PC-3 (cell line): ENCODE measurements around the gene ZFYVE9.

Experiments
- EZH2 ChIP-seq: fragments of 300-600 bp; sonication (generic); IDR thresholded peaks from one replicate; pipeline ENCODE4 v1.6.1; 2017; ENCODE audit warnings: antibody characterized with exemption, mild to moderate bottlenecking, low read length; ENCODE audit not compliant: unreplicated experiment
- EZH2phosphoT487 ChIP-seq: fragments of 300-600 bp; sonication (generic); IDR thresholded peaks from 2 replicates; pipeline ENCODE4 v1.6.1; 2018; ENCODE audit warnings: mild to moderate bottlenecking, antibody characterized with exemption, low read length, borderline replicate concordance
- TF ChIP-seq, protein P1 (sequence below): fragments of 300-600 bp; sonication (generic); conservative IDR thresholded peaks from 2 replicates; pipeline ENCODE4 v1.5.1; 2017; ENCODE audit warnings: antibody characterized with exemption, low read depth, mild to moderate bottlenecking, low read length

GRCh38 chr1:52249831-52250230, 107.9 kb downstream of the ZFYVE9 start:
- TF ChIP-seq, protein P1, sequence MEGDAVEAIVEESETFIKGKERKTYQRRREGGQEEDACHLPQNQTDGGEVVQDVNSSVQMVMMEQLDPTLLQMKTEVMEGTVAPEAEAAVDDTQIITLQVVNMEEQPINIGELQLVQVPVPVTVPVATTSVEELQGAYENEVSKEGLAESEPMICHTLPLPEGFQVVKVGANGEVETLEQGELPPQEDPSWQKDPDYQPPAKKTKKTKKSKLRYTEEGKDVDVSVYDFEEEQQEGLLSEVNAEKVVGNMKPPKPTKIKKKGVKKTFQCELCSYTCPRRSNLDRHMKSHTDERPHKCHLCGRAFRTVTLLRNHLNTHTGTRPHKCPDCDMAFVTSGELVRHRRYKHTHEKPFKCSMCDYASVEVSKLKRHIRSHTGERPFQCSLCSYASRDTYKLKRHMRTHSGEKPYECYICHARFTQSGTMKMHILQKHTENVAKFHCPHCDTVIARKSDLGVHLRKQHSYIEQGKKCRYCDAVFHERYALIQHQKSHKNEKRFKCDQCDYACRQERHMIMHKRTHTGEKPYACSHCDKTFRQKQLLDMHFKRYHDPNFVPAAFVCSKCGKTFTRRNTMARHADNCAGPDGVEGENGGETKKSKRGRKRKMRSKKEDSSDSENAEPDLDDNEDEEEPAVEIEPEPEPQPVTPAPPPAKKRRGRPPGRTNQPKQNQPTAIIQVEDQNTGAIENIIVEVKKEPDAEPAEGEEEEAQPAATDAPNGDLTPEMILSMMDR, result no peak
- TF ChIP-seq EZH2, result no peak
- TF ChIP-seq EZH2phosphoT487, result no peak
